ENCODE data around the gene C19orf44.
A peak's percentile ranks its signal among the peaks of the same experiment; 100 is the strongest.
"Not testable (repeated sequence)": the region's sequence is repeated elsewhere in the genome, so short reads cannot be mapped to it uniquely, and the experiment has no call there.

C19orf44 gene

GRCh38 chr19:16541526-16542044 is 45.4 kb downstream of the C19orf44 start:
- no peak for DNase-seq

GRCh38 chr19:16542045-16542909 is 46.1 kb downstream of the C19orf44 start, which contains the start of gene CHERP:
Gene CHERP (minus strand): TSS chr19:16542437. CDS start chr19:16542378, 59 bp downstream.
- peak; percentile 84 to 94 (median 91) for DNase-seq

GRCh38 chr19:16542910-16543472 is 46.8 kb downstream of the C19orf44 start:
- no peak for DNase-seq

DNA sequence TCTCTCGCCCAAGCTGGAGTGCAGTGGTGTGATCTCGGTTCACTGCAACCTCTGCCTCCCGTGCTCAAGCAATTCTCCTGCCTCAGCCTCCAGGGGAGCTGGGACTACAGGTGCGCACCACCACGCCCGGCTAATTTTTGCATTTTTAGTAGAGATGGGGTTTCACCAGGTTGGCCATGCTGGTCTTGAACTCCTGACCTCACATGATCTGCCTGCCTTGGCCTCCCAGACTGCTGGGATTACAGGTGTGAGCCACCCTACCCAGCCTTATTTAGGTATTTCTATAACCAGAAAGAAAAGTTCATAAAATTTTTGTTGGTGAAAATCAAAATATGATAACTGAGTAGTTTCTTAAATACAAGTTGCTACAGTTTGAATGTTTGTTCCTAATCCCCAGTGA is 47.5 kb downstream of the C19orf44 start:
- DNase-seq, result not testable (repeated sequence)

- no peak for DNase-seq
These were observed 48.5 kb downstream of the C19orf44 start for GRCh38 chr19:16544473-16545231.

DNA sequence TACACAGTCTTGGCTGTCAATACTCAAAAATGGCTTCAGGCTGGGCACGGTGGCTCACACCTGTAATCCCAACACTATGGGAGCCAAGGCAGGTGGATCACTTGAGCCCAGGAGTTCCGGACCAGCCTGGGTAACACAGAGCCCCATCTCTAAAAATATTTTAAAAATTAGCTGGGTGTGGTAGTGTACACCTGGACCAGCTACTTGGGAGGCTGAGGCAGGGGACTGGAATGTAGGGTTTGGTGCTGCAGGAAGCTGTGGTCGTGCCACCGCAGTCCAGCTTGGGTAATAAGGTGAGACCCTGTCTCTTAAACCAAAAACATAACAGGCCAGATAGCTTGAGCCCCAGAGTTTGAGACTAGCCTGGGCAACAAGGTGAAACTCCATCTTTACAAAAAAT is 52.8 kb downstream of the C19orf44 start:
- no peak for DNase-seq

GRCh38 chr19:16551902-16552301 is 55.7 kb downstream of the C19orf44 start:
- not testable (repeated sequence) for DNase-seq

DNA sequence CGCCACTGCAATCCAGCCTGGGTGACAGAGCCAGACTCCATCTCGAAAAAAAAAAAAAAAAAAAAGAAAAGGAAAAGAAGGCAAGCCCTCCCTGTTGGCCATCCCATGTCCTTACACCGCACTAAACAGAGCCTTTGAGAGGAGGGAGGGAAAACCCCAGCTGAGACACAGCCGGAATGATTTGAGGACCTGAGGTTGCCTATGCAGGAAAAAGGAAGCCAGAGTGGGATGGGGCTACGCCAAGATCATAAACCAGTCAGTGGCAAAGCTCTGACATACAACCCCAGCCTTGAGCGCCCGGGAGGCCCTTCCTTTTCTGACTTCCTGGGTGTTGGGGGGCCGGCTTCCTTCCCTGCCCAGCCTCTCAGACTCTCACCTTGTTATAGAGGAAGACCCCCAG is 58.6 kb downstream of the C19orf44 start:
- no peak for DNase-seq

- DNase-seq, result no peak
These were observed 63.6 kb downstream of the C19orf44 start for GRCh38 chr19:16559780-16560276.

GRCh38 chr19:16561382-16561781 is 65.2 kb downstream of the C19orf44 start:
- DNase-seq, result no peak

GRCh38 chr19:16562608-16563025 is 66.4 kb downstream of the C19orf44 start:
- DNase-seq, result no peak

- DNase-seq, result no peak
These were observed 68.6 kb downstream of the C19orf44 start for GRCh38 chr19:16564842-16565241.

DNA sequence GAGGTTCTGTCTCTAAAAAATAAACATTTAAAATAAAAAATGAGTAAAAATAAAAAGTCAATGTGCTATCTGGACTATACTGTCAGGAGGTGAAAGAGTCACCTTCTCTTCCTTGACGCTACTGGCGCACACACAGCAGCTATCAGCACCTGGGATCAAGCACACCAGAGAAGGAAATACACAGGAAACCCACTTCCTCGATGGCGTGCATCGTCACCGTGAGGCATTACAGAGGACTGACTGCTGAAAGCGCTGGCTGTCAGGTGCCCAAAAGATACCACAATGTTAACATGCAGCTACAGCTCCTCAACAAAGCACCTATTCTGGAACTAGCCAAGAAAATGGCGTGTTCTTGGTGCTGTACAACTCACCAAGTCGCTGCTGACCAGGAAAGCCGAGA is 70.0 kb downstream of the C19orf44 start:
- DNase-seq, result peak in 3 of 4 experiments; percentile 33 to 70 (median 57)

- DNase-seq, result no peak
These were observed 70.5 kb downstream of the C19orf44 start for GRCh38 chr19:16566702-16567101.

GRCh38 chr19:16569609-16570320 is 73.6 kb downstream of the C19orf44 start:
- no peak for DNase-seq

Measured in activated naive CD4-positive, alpha-beta T cell (primary cell).